Vagina (tissue), 2 donors: ENCODE data around the gene DCT. TPM values are rescaled to one million over a fixed set of nuclear protein-coding genes. Genes with fewer than 3 reads are reported as not detected.

Source experiments
- DNase-seq, 2 donors: peaks; one replicate each; pipeline ENCODE4 v3.0.0-alpha.2; 2017; ENCODE audit errors: extremely low spot score in 2 of 2
- H3K27ac ChIP-seq: fragments of 200-600 bp; sonication (generic); one replicate; pipeline ENCODE4 v1.5.1; 2019
- H3K27me3 ChIP-seq: fragments of 200-600 bp; sonication (generic); one replicate; pipeline ENCODE4 v1.5.1; 2019
- H3K36me3 ChIP-seq, 2 donors: fragments of 200-600 bp; sonication (generic); one replicate each; pipeline ENCODE4 v1.5.1; 2017 to 2019
- H3K4me1 ChIP-seq: fragments of 200-600 bp; sonication (generic); one replicate; pipeline ENCODE4 v1.5.1; 2019
- H3K4me3 ChIP-seq, 2 donors: fragments of 200-600 bp; sonication (generic); 1 replicate in 1 of 2; 2 replicates in 1 of 2; pipeline ENCODE4 v1.5.1; 2016 to 2019
- H3K9me3 ChIP-seq: fragments of 200-600 bp; sonication (generic); one replicate; pipeline ENCODE4 v1.5.1; 2019
- POLR2A ChIP-seq, 2 donors: fragments of 450-650 bp; IDR thresholded peaks; one replicate each; pipeline ENCODE4 v1.6.1; 2017; ENCODE audit warnings: antibody characterized with exemption in 2 of 2, mild to moderate bottlenecking in 2 of 2, moderate library complexity in 2 of 2
- POLR2AphosphoS5 ChIP-seq, 2 donors: sonication (generic); formaldehyde crosslinking; IDR thresholded peaks; one replicate each; pipeline ENCODE4 v1.9.0; 2017; ENCODE audit warnings: antibody characterized with exemption in 2 of 2, mild to moderate bottlenecking in 2 of 2, low read depth in 1 of 2; ENCODE audit not compliant: insufficient read depth in 1 of 2
- intact Hi-C: fragments of 100-400 bp; cut with DNase I; formaldehyde crosslinking; loops from one replicate; pipeline ENCODE4 v1.15.1; 2023
- total RNA-seq: library from RNA; depleted of rRNA; stranded (reverse); fragments of >200 nt; gene quantifications from one replicate; pipeline ENCODE4 v1.2.3, GENCODE V29; 2016
- TF ChIP-seq, protein P1 (sequence below), 3 experiments: fragments of 450-650 bp in 2 of 3; fragments of 200-600 bp in 1 of 3; sonication (generic) in 1 of 3; IDR thresholded peaks; one replicate each; pipeline ENCODE4 v1.5.1; 2017 to 2019; ENCODE audit warnings: antibody characterized with exemption in 3 of 3, mild to moderate bottlenecking in 2 of 3, moderate library complexity in 2 of 3

Gene DCT
- total RNA-seq, 1 donor from 2014 or later: not detected

- TF ChIP-seq, protein P1, sequence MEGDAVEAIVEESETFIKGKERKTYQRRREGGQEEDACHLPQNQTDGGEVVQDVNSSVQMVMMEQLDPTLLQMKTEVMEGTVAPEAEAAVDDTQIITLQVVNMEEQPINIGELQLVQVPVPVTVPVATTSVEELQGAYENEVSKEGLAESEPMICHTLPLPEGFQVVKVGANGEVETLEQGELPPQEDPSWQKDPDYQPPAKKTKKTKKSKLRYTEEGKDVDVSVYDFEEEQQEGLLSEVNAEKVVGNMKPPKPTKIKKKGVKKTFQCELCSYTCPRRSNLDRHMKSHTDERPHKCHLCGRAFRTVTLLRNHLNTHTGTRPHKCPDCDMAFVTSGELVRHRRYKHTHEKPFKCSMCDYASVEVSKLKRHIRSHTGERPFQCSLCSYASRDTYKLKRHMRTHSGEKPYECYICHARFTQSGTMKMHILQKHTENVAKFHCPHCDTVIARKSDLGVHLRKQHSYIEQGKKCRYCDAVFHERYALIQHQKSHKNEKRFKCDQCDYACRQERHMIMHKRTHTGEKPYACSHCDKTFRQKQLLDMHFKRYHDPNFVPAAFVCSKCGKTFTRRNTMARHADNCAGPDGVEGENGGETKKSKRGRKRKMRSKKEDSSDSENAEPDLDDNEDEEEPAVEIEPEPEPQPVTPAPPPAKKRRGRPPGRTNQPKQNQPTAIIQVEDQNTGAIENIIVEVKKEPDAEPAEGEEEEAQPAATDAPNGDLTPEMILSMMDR (IDR thresholded peaks at IDR 0.05): no peak
- TF ChIP-seq POLR2AphosphoS5 (IDR thresholded peaks at IDR 0.05; ENCODE audit: insufficient read depth in 1 of 2, low read depth in 1 of 2): no peak
- no peak for TF ChIP-seq POLR2A (IDR thresholded peaks at IDR 0.05)
- DNase-seq: no peak
- Histone ChIP-seq H3K27me3 (no peaks in the 10 kb centered on the region), H3K4me3 (no peak overlapping the region), H3K4me1 (no peaks in the 10 kb centered on the region), H3K36me3 (no peaks in the 10 kb centered on the region), H3K27ac (no peak overlapping the region), H3K9me3 (no peaks in the 10 kb centered on the region)
- intact Hi-C loops: no loop called here
Observed at GRCh38 chr13:94480672-94481145, 1.2 kb upstream of the DCT start.

- DNase-seq: no peak
- no peaks in the 10 kb centered on the region for H3K36me3 ChIP-seq
- H3K9me3 ChIP-seq: no peaks in the 10 kb centered on the region
- no peak overlapping the region for H3K27ac ChIP-seq
- TF ChIP-seq POLR2A (IDR thresholded peaks at IDR 0.05): no peak
- TF ChIP-seq, protein P1 (IDR thresholded peaks at IDR 0.05): no peak
- TF ChIP-seq POLR2AphosphoS5 (IDR thresholded peaks at IDR 0.05; ENCODE audit: insufficient read depth in 1 of 2, low read depth in 1 of 2): no peak
- no peaks in the 10 kb centered on the region for H3K4me1 ChIP-seq
- H3K4me3 ChIP-seq: no peak overlapping the region
- no peaks in the 10 kb centered on the region for H3K27me3 ChIP-seq
- intact Hi-C loops: no loop called here
Observed at GRCh38 chr13:94478913-94479312, 569 bp downstream of the DCT start.

- no peak for DNase-seq
- Histone ChIP-seq H3K27me3 (no peaks in the 10 kb centered on the region), H3K4me3 (no peak overlapping the region), H3K36me3 (no peaks in the 10 kb centered on the region), H3K4me1 (no peaks in the 10 kb centered on the region), H3K9me3 (no peaks in the 10 kb centered on the region), H3K27ac (no peak overlapping the region)
- TF ChIP-seq POLR2AphosphoS5 (IDR thresholded peaks at IDR 0.05; ENCODE audit: insufficient read depth in 1 of 2, low read depth in 1 of 2) (no peak), POLR2A (IDR thresholded peaks at IDR 0.05) (no peak)
- TF ChIP-seq, protein P1 (IDR thresholded peaks at IDR 0.05): no peak
- intact Hi-C loops: no loop called here
Observed at GRCh38 chr13:94470126-94470525, 9.4 kb downstream of the DCT start.

DNA sequence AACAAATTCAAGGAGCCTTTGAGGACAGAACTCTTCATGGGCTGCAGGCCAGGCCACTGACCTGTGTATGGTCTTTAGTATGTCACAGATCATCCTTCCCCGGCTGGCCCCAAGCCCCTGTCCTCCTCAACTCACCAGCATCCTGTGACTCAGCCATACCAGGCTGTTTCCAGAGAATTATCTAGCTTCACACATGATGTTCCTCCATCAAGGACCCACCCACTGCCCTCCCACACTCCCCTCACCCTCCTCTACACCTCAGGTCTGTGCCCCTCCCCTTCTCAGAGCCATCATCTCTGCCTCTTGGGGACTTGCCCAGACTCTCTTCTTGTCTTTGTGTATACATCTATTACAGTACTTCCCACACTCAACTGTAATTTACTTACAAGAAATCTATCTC, 14.7 kb downstream of the DCT start:
- DNase-seq: no peak
- H3K36me3 ChIP-seq: no peaks in the 10 kb centered on the region

DNA sequence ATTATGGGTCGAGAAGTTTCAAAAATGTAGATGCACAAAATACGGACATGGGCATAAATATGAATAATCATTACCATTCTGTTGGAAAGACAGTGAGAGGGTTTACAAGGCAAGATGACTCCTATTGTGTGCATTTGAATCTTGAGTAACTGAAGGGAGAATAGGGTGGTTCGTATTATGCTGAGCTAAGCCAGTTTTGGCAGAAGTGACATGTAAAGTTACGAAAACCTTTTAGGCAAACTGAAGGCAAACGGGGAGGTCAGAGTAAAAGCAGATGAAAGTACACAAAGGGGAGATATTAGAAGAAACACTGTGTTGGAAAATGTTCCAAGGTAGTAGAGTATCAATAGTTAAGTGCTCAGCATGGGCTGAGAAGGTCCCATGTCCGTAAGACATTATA, 16.8 kb downstream of the DCT start:
- intact Hi-C loops: no loop called here
- no peaks in the 10 kb centered on the region for H3K36me3 ChIP-seq
- no peak for DNase-seq

More for the DNA sequence above, 14.7 kb downstream of the DCT start:
- H3K4me1 ChIP-seq: no peaks in the 10 kb centered on the region
- no peaks in the 10 kb centered on the region for H3K9me3 ChIP-seq
- intact Hi-C loops: no loop called here
- no peak overlapping the region for H3K4me3 ChIP-seq
- no peak overlapping the region for H3K27ac ChIP-seq
- TF ChIP-seq, protein P1 (IDR thresholded peaks at IDR 0.05): no peak
- TF ChIP-seq POLR2AphosphoS5 (IDR thresholded peaks at IDR 0.05; ENCODE audit: insufficient read depth in 1 of 2, low read depth in 1 of 2): no peak
- no peak for TF ChIP-seq POLR2A (IDR thresholded peaks at IDR 0.05)
- no peaks in the 10 kb centered on the region for H3K27me3 ChIP-seq

More for the DNA sequence above, 16.8 kb downstream of the DCT start:
- no peaks in the 10 kb centered on the region for H3K9me3 ChIP-seq
- H3K27ac ChIP-seq: no peak overlapping the region
- no peak for TF ChIP-seq POLR2AphosphoS5 (IDR thresholded peaks at IDR 0.05; ENCODE audit: insufficient read depth in 1 of 2, low read depth in 1 of 2)
- TF ChIP-seq, protein P1 (IDR thresholded peaks at IDR 0.05): no peak
- no peak for TF ChIP-seq POLR2A (IDR thresholded peaks at IDR 0.05)
- H3K4me3 ChIP-seq: no peak overlapping the region
- no peaks in the 10 kb centered on the region for H3K4me1 ChIP-seq
- H3K27me3 ChIP-seq: no peaks in the 10 kb centered on the region
